Lower leg skin (tissue), 4 donors: ENCODE data around the gene MAL. TPM values are rescaled to one million over a fixed set of nuclear protein-coding genes. Genes with fewer than 3 reads are reported as not detected.
"Not testable (repeated sequence)": the region's sequence is repeated elsewhere in the genome, so short reads cannot be mapped to it uniquely, and the experiment has no call there.

Experiments
- DNase-seq, 2 donors: peaks; one replicate each; pipeline ENCODE4 v3.0.0-alpha.2; 2019; ENCODE audit warnings: low spot score in 2 of 2
- H3K4me3 ChIP-seq: fragments of 200-600 bp; sonication (generic); 2 replicates; pipeline ENCODE4 v1.5.1; 2017; ENCODE audit warnings: mild to moderate bottlenecking, low read depth; ENCODE audit not compliant: poor library complexity, severe bottlenecking
- CTCF ChIP-seq, 3 donors: fragments of 450-650 bp; IDR thresholded peaks; one replicate each; pipeline ENCODE4 v1.5.1; 2016; ENCODE audit warnings: antibody characterized with exemption in 3 of 3, mild to moderate bottlenecking in 3 of 3, moderate library complexity in 2 of 3
- POLR2A ChIP-seq, 2 donors: fragments of 450-650 bp; IDR thresholded peaks; one replicate each; pipeline ENCODE4 v1.6.1; 2016 to 2017; ENCODE audit warnings: antibody characterized with exemption in 2 of 2, mild to moderate bottlenecking in 1 of 2, moderate library complexity in 1 of 2
- WGBS, 2 donors: methylation state at CpG; one replicate each; pipeline ENCODE4 v1.1.5; 2018; 5-methylcytosine and 5-hydroxymethylcytosine counted together
- intact Hi-C: fragments of 100-400 bp; cut with DNase I; formaldehyde crosslinking; loops from one replicate; pipeline ENCODE4 v1.15.0; 2023; ENCODE audit warnings: low total_unique reads
- total RNA-seq, 4 donors: library from RNA; depleted of rRNA; stranded (reverse); fragments of >200 nt; gene quantifications; one replicate each; pipeline ENCODE4 v1.1.0, GENCODE V29; 2016

Gene MAL
- total RNA-seq, 4 donors from 2014 or later: 5.7 to 24.8 (median 9.4) TPM

GRCh38 chr2:95077861-95078603 is 52.5 kb downstream of the MAL start:
- DNase-seq: no peak
- intact Hi-C loops: no loop called here
- TF ChIP-seq CTCF (IDR thresholded peaks at IDR 0.05) (no peak), POLR2A (IDR thresholded peaks at IDR 0.05) (no peak)
- WGBS, 2 donors: 42 to 45% methylated on average over 10 of the region's 10 CpGs
- no peak overlapping the region for H3K4me3 ChIP-seq

GRCh38 chr2:95079199-95079683 is 53.7 kb downstream of the MAL start:
- TF ChIP-seq CTCF (IDR thresholded peaks at IDR 0.05) (no peak), POLR2A (IDR thresholded peaks at IDR 0.05) (no peak)
- intact Hi-C loops: no loop called here
- 42 to 51% methylated on average over 7 of the region's 7 CpGs for WGBS, 2 donors
- no peak overlapping the region for H3K4me3 ChIP-seq
- no peak for DNase-seq

GRCh38 chr2:95082477-95082876 is 57.0 kb downstream of the MAL start:
- no peak for TF ChIP-seq POLR2A (IDR thresholded peaks at IDR 0.05)
- no peak for TF ChIP-seq CTCF (IDR thresholded peaks at IDR 0.05)
- 96 to 97% methylated on average over 2 of the region's 2 CpGs for WGBS, 2 donors
- intact Hi-C loops: no loop called here
- DNase-seq: no peak
- no peak overlapping the region for H3K4me3 ChIP-seq

GRCh38 chr2:95086017-95086416 is 60.5 kb downstream of the MAL start:
- no peak overlapping the region for H3K4me3 ChIP-seq
- WGBS, 2 donors: 97 to 100% methylated on average over 1 of the region's 1 CpG
- DNase-seq: no peak
- intact Hi-C loops: no loop called here
- no peak for TF ChIP-seq POLR2A (IDR thresholded peaks at IDR 0.05)

- 74 to 93% methylated on average over 5 of the region's 5 CpGs for WGBS, 2 donors
- intact Hi-C loops: no loop called here
- TF ChIP-seq CTCF (IDR thresholded peaks at IDR 0.05) (no peak), POLR2A (IDR thresholded peaks at IDR 0.05) (no peak)
- no peak overlapping the region for H3K4me3 ChIP-seq
- DNase-seq: no peak
These were observed 61.9 kb downstream of the MAL start for GRCh38 chr2:95087379-95087778.

GRCh38 chr2:95091885-95092555 is 66.5 kb downstream of the MAL start:
- TF ChIP-seq POLR2A (IDR thresholded peaks at IDR 0.05) (no peak), CTCF (IDR thresholded peaks at IDR 0.05) (no peak)
- 90 to 94% methylated on average over 6 of the region's 6 CpGs for WGBS, 2 donors
- no peak for DNase-seq
- intact Hi-C loops: no loop called here
- H3K4me3 ChIP-seq: no peak overlapping the region

GRCh38 chr2:95098273-95098672 is 72.8 kb downstream of the MAL start:
- intact Hi-C loops, H3K4me3 ChIP-seq, DNase-seq: not testable (repeated sequence)
- WGBS, 2 donors: 97 to 98% methylated on average over 5 of the region's 5 CpGs
